HEK293T (cell line): Measurements from ENCODE around the gene ASTN2.
"Not testable (repeated sequence)": the region's sequence is repeated elsewhere in the genome, so short reads cannot be mapped to it uniquely, and the experiment has no call there.

ENCODE experiments used
- CTCF ChIA-PET: fragments of 350-600 bp; formaldehyde crosslinking; extraction: SDS; loops from one replicate; lab custom pipeline; 2021; ENCODE audit warnings: antibody characterized with exemption, inconsistent platforms; lab: Yijun Ruan, JAX
- POLR2A ChIA-PET: fragments of 350-600 bp; formaldehyde crosslinking; extraction: SDS; loops from one replicate; lab custom pipeline; 2020; ENCODE audit warnings: antibody characterized with exemption, inconsistent platforms; lab: Yijun Ruan, JAX
- DNase-seq: peaks from one replicate; pipeline ENCODE4 v3.0.0; 2012; ENCODE audit warnings: mixed read lengths; ENCODE audit errors: extremely low spot score
- ARNT ChIP-seq: fragments of 450-650 bp; IDR thresholded peaks from 2 replicates; pipeline ENCODE4 v1.6.1; 2017; ENCODE audit warnings: mild to moderate bottlenecking
- BHLHE40 ChIP-seq: fragments of 450-650 bp; IDR thresholded peaks from 2 replicates; pipeline ENCODE4 v1.6.1; 2016; ENCODE audit warnings: mild to moderate bottlenecking, moderate library complexity, borderline replicate concordance
- CTBP1 ChIP-seq: fragments of 450-650 bp; IDR thresholded peaks from 2 replicates; pipeline ENCODE4 v1.6.1; 2016; ENCODE audit warnings: borderline replicate concordance
- ELF4 ChIP-seq: fragments of 450-650 bp; IDR thresholded peaks from 2 replicates; pipeline ENCODE4 v1.6.1; 2017; ENCODE audit warnings: antibody characterized with exemption
- FOXA1 ChIP-seq: fragments of 450-650 bp; IDR thresholded peaks from 2 replicates; pipeline ENCODE4 v1.6.1; 2016; ENCODE audit warnings: mild to moderate bottlenecking
- FOXK2 ChIP-seq: fragments of 450-650 bp; IDR thresholded peaks from 2 replicates; pipeline ENCODE4 v1.6.1; 2016; ENCODE audit warnings: mild to moderate bottlenecking
- FOXM1 ChIP-seq: fragments of 450-650 bp; IDR thresholded peaks from 2 replicates; pipeline ENCODE4 v1.6.1; 2017; ENCODE audit warnings: mild to moderate bottlenecking, borderline replicate concordance
- HDGF ChIP-seq: fragments of 450-650 bp; IDR thresholded peaks from 2 replicates; pipeline ENCODE4 v1.6.1; 2017; ENCODE audit warnings: antibody characterized with exemption, borderline replicate concordance
- L3MBTL2 ChIP-seq: fragments of 450-650 bp; conservative IDR thresholded peaks from 2 replicates; pipeline ENCODE4 v1.6.1; 2016; ENCODE audit warnings: mild to moderate bottlenecking
- LEF1 ChIP-seq: fragments of 450-650 bp; IDR thresholded peaks from 2 replicates; pipeline ENCODE4 v1.6.1; 2017; ENCODE audit warnings: mild to moderate bottlenecking, borderline replicate concordance
- NFRKB ChIP-seq: fragments of 450-650 bp; IDR thresholded peaks from 2 replicates; pipeline ENCODE4 v1.6.1; 2016; ENCODE audit warnings: mild to moderate bottlenecking, moderate library complexity
- PKNOX1 ChIP-seq: fragments of 450-650 bp; IDR thresholded peaks from 2 replicates; pipeline ENCODE4 v1.6.1; 2016
- SP1 ChIP-seq: fragments of 450-650 bp; IDR thresholded peaks from 2 replicates; pipeline ENCODE4 v1.6.1; 2017
- SUZ12 ChIP-seq: fragments of 450-650 bp; IDR thresholded peaks from 2 replicates; pipeline ENCODE4 v1.6.1; 2016; ENCODE audit warnings: mild to moderate bottlenecking
- TARDBP ChIP-seq: fragments of 450-650 bp; IDR thresholded peaks from 2 replicates; pipeline ENCODE4 v1.6.1; 2016
- ZNF384 ChIP-seq: fragments of 450-650 bp; IDR thresholded peaks from 2 replicates; pipeline ENCODE4 v1.6.1; 2016

Gene ASTN2

GRCh38 chr9:116897201-116897600 lies 517.7 kb downstream of the ASTN2 start:
- no peak for DNase-seq
- TF ChIP-seq L3MBTL2 (no peak), TARDBP (no peak), ELF4 (no peak), FOXM1 (no peak), PKNOX1 (no peak), HDGF (no peak), FOXA1 (no peak), FOXK2 (no peak), CTBP1 (no peak), SUZ12 (no peak)
- CTCF ChIA-PET: no interaction called here
- POLR2A ChIA-PET: no interaction called here

GRCh38 chr9:116895961-116896360 lies 518.9 kb downstream of the ASTN2 start:
- no peak for DNase-seq
- CTCF ChIA-PET: no interaction called here
- no peak for TF ChIP-seq CTBP1
- no peak for TF ChIP-seq SUZ12
- TF ChIP-seq FOXM1: no peak
- no peak for TF ChIP-seq L3MBTL2
- no peak for TF ChIP-seq NFRKB
- no peak for TF ChIP-seq BHLHE40
- no peak for TF ChIP-seq PKNOX1
- no peak for TF ChIP-seq LEF1
- TF ChIP-seq ARNT: no peak
- TF ChIP-seq ZNF384: no peak
- no peak for TF ChIP-seq ELF4
- TF ChIP-seq HDGF: no peak
- no peak for TF ChIP-seq FOXA1
- POLR2A ChIA-PET: no interaction called here

GRCh38 chr9:116891424-116891823 lies 523.4 kb downstream of the ASTN2 start:
- no peak for TF ChIP-seq SP1
- TF ChIP-seq SUZ12: no peak
- TF ChIP-seq L3MBTL2: no peak
- no peak for TF ChIP-seq BHLHE40
- no peak for TF ChIP-seq ARNT
- TF ChIP-seq LEF1: no peak
- TF ChIP-seq FOXM1: no peak
- TF ChIP-seq CTBP1: no peak
- no peak for TF ChIP-seq PKNOX1
- no peak for TF ChIP-seq HDGF
- no peak for TF ChIP-seq FOXK2
- no peak for TF ChIP-seq TARDBP
- no peak for TF ChIP-seq ELF4
- TF ChIP-seq NFRKB: no peak
- no peak for TF ChIP-seq ZNF384
- TF ChIP-seq FOXA1: no peak
- ChIA-PET POLR2A (no interaction called here), CTCF (no interaction called here)
- DNase-seq: no peak

GRCh38 chr9:116888476-116888875 lies 526.4 kb downstream of the ASTN2 start:
- DNase-seq, POLR2A ChIA-PET, CTCF ChIA-PET: not testable (repeated sequence)

- TF ChIP-seq L3MBTL2 (no peak), PKNOX1 (no peak), FOXA1 (no peak), LEF1 (no peak), ELF4 (no peak), SP1 (no peak), TARDBP (no peak), SUZ12 (no peak), ZNF384 (no peak), FOXM1 (no peak)
- DNase-seq: no peak
- POLR2A ChIA-PET: no interaction called here
- CTCF ChIA-PET: no interaction called here
Observed at GRCh38 chr9:116888066-116888465, 526.8 kb downstream of the ASTN2 start.

GRCh38 chr9:116883676-116884075 lies 531.2 kb downstream of the ASTN2 start:
- no peak for DNase-seq
- ChIA-PET CTCF (no interaction called here), POLR2A (no interaction called here)
- TF ChIP-seq CTBP1 (no peak), LEF1 (no peak), PKNOX1 (no peak), FOXA1 (no peak), ARNT (no peak), BHLHE40 (no peak), L3MBTL2 (no peak), FOXM1 (no peak), FOXK2 (no peak), TARDBP (no peak), ZNF384 (no peak), SP1 (no peak), ELF4 (no peak)
